NAMALWA (cell line): ENCODE results near the gene LPGAT1.

Experiments
- DNase-seq: peaks from one replicate; pipeline ENCODE4 v3.0.0-alpha.2; 2015; ENCODE audit warnings: low spot score

LPGAT1 gene

GRCh38 chr1:211828584-211829342 is 1.8 kb downstream of the LPGAT1 start:
- DNase-seq: no peak

- no peak for DNase-seq
These were observed 3.5 kb downstream of the LPGAT1 start for GRCh38 chr1:211827051-211827450.

GRCh38 chr1:211825980-211826379 is 4.6 kb downstream of the LPGAT1 start:
- no peak for DNase-seq

GRCh38 chr1:211822677-211823407 is 7.7 kb downstream of the LPGAT1 start:
- no peak for DNase-seq

- DNase-seq: no peak
These were observed 14.0 kb downstream of the LPGAT1 start for GRCh38 chr1:211816586-211816985.

GRCh38 chr1:211814313-211814712 is 16.2 kb downstream of the LPGAT1 start:
- no peak for DNase-seq

GRCh38 chr1:211813590-211813989 is 17.0 kb downstream of the LPGAT1 start:
- no peak for DNase-seq

GRCh38 chr1:211812584-211812983 is 18.0 kb downstream of the LPGAT1 start:
- no peak for DNase-seq

GRCh38 chr1:211811848-211812247 is 18.7 kb downstream of the LPGAT1 start:
- DNase-seq: no peak

- no peak for DNase-seq
These were observed 19.4 kb downstream of the LPGAT1 start for GRCh38 chr1:211811126-211811525.

GRCh38 chr1:211808475-211808874 is 22.1 kb downstream of the LPGAT1 start:
- no peak for DNase-seq

GRCh38 chr1:211804915-211805314 is 25.6 kb downstream of the LPGAT1 start:
- no peak for DNase-seq

- no peak for DNase-seq
These were observed 29.5 kb downstream of the LPGAT1 start for GRCh38 chr1:211800925-211801607.

GRCh38 chr1:211797994-211798393 is 32.6 kb downstream of the LPGAT1 start:
- DNase-seq: no peak

GRCh38 chr1:211791979-211792378 is 38.6 kb downstream of the LPGAT1 start:
- DNase-seq: no peak

- no peak for DNase-seq
These were observed 40.7 kb downstream of the LPGAT1 start for GRCh38 chr1:211789641-211790464.

GRCh38 chr1:211788626-211789025 is 41.9 kb downstream of the LPGAT1 start:
- DNase-seq: no peak

- no peak for DNase-seq
These were observed 46.7 kb downstream of the LPGAT1 start for GRCh38 chr1:211783897-211784296.

GRCh38 chr1:211783266-211783665 is 47.3 kb downstream of the LPGAT1 start:
- no peak for DNase-seq

- no peak for DNase-seq
These were observed 49.3 kb downstream of the LPGAT1 start for GRCh38 chr1:211781260-211781659.

GRCh38 chr1:211775170-211775569 is 55.4 kb downstream of the LPGAT1 start:
- no peak for DNase-seq

GRCh38 chr1:211764701-211765100 is 65.9 kb downstream of the LPGAT1 start:
- no peak for DNase-seq
